HepG2 (cell line): ENCODE results near the gene GAREM1. TPM values are rescaled to one million over a fixed set of nuclear protein-coding genes. Genes with fewer than 3 reads are reported as not detected.

Source experiments
- ATAC-seq: fragments of 200-7000 bp; cut with Tn5 transposase; 3 replicates; pipeline ENCODE4 v1.9.1; 2020; ENCODE audit warnings: mild to moderate bottlenecking, moderate library complexity
- BruUV-seq: library from RNA; stranded (reverse); fragments of 400-500 nt; replicated peaks from 2 replicates; lab custom pipeline; 2021; lab: Mats Ljungman, UMichigan
- CTCF ChIA-PET: fragments of 300-600 bp; formaldehyde crosslinking; extraction: SDS; loops from one replicate; lab custom pipeline; 2021; ENCODE audit warnings: low total read pairs, inconsistent platforms, low intra/inter-chr PET ratio; lab: Yijun Ruan, JAX
- POLR2A ChIA-PET: fragments of 350-600 bp; sonication (Branson Sonifier 250); formaldehyde crosslinking; loops from one replicate; lab custom pipeline; 2020; ENCODE audit warnings: antibody characterized with exemption, inconsistent platforms; lab: Yijun Ruan, JAX
- DNase-seq: peaks from one replicate; pipeline ENCODE4 v3.0.0-alpha.2; 2015; ENCODE audit warnings: low spot score
- FAIRE-seq: peaks from 3 replicates; lab custom pipeline; 2011; peaks lifted over from hg19 to GRCh38; lab: Jason Lieb, UNC
- H2AFZ ChIP-seq: one replicate; pipeline ENCODE4 v1.6.1; 2011; ENCODE audit warnings: low read length, inconsistent platforms
- H3K27ac ChIP-seq: fragments of 300-600 bp; 3 replicates; pipeline ENCODE4 v1.8.0; 2011; ENCODE audit warnings: mixed run types, mild to moderate bottlenecking, mixed read lengths, low read length, inconsistent platforms; ENCODE audit not compliant: insufficient read depth; ENCODE audit errors: extremely low read length
- H3K27me3 ChIP-seq, 2 experiments: fragments of 200-600 bp in 1 of 2; 2 replicates in 1 of 2; 3 replicates in 1 of 2; pipeline versions ENCODE4 v1.6.0 to v1.8.0; 2011; ENCODE audit warnings: low read length in 2 of 2, mild to moderate bottlenecking in 2 of 2, moderate library complexity in 2 of 2, inconsistent platforms in 1 of 2; ENCODE audit not compliant: insufficient read depth in 2 of 2, control insufficient read depth in 1 of 2
- H3K36me3 ChIP-seq, 2 experiments: fragments of 200-600 bp in 1 of 2; replicated peaks in 1 of 2; 2 replicates in 1 of 2; 3 replicates in 1 of 2; pipeline versions ENCODE4 v1.5.1 to v1.8.0; 2011; ENCODE audit warnings: low read length in 2 of 2, inconsistent platforms in 1 of 2; ENCODE audit not compliant: insufficient read depth in 2 of 2, control insufficient read depth in 1 of 2
- H3K4me1 ChIP-seq: 2 replicates; pipeline ENCODE4 v1.5.1; 2012; ENCODE audit warnings: low read length, inconsistent platforms; ENCODE audit not compliant: insufficient read depth
- H3K4me2 ChIP-seq: 2 replicates; pipeline ENCODE4 v1.6.0; 2011; ENCODE audit warnings: low read depth, low read length, inconsistent platforms
- H3K4me3 ChIP-seq, 3 experiments: fragments of 200-600 bp in 1 of 3; sonication (generic), shearing (Covaris generic) in 1 of 3; replicated peaks in 1 of 3; 2 replicates each; pipeline ENCODE4 v1.5.1; 2011 to 2016; ENCODE audit warnings: low read length in 3 of 3, inconsistent platforms in 2 of 3, low read depth in 2 of 3, mild to moderate bottlenecking in 2 of 3, control low read depth in 1 of 3, mixed read lengths in 1 of 3; ENCODE audit not compliant: insufficient read depth in 1 of 3
- H3K79me2 ChIP-seq: one replicate; pipeline ENCODE4 v1.6.1; 2011; ENCODE audit warnings: low read length, inconsistent platforms; ENCODE audit not compliant: insufficient read depth
- H3K9ac ChIP-seq: 2 replicates; pipeline ENCODE4 v1.6.0; 2011; ENCODE audit warnings: mild to moderate bottlenecking, low read depth, low read length, inconsistent platforms; ENCODE audit not compliant: insufficient read depth
- H3K9me3 ChIP-seq: 2 replicates; pipeline ENCODE4 v1.5.1; 2012; ENCODE audit warnings: mild to moderate bottlenecking, low read length
- H4K20me1 ChIP-seq: 2 replicates; pipeline ENCODE4 v1.6.0; 2011; ENCODE audit warnings: inconsistent platforms, mild to moderate bottlenecking, low read length, moderate library complexity; ENCODE audit not compliant: insufficient read depth
- CAMTA2 ChIP-seq: sonication (generic); formaldehyde crosslinking; IDR thresholded peaks from 2 replicates; pipeline ENCODE4 v1.4.0; 2020; ENCODE audit warnings: mild to moderate bottlenecking, missing genetic modification reagents, borderline replicate concordance
- GRHL1 ChIP-seq: sonication (generic); formaldehyde crosslinking; conservative IDR thresholded peaks from 2 replicates; pipeline ENCODE4 v1.8.0; 2022; ENCODE audit warnings: missing genetic modification reagents
- HNRNPH1 ChIP-seq: fragments of 200-400 bp; formaldehyde crosslinking; optimal IDR thresholded peaks from 2 replicates; pipeline ENCODE3; 2017; ENCODE audit warnings: mild to moderate bottlenecking, low read depth, low read length
- IKZF1 ChIP-seq: fragments of 450-650 bp; IDR thresholded peaks from 2 replicates; pipeline ENCODE4 v1.7.1; 2016
- NONO ChIP-seq, 2 experiments: fragments of 450-650 bp in 1 of 2; sonication (generic) in 1 of 2; formaldehyde crosslinking in 1 of 2; IDR thresholded peaks in 1 of 2; conservative IDR thresholded peaks in 1 of 2; 2 replicates each; pipeline versions ENCODE4 v1.6.1 to v1.8.0; 2017 to 2022; ENCODE audit warnings: mild to moderate bottlenecking in 1 of 2, missing genetic modification reagents in 1 of 2, moderate library complexity in 1 of 2
- SATB2 ChIP-seq: sonication (generic); formaldehyde crosslinking; IDR thresholded peaks from 2 replicates; pipeline ENCODE4 v1.5.0; 2020; ENCODE audit warnings: missing genetic modification reagents
- SYNCRIP ChIP-seq: fragments of 200-400 bp; formaldehyde crosslinking; IDR thresholded peaks from 2 replicates; pipeline ENCODE4 v1.6.1; 2018; ENCODE audit warnings: mild to moderate bottlenecking, low read depth, low read length; ENCODE audit not compliant: insufficient read depth
- TFDP1 ChIP-seq: IDR thresholded peaks from 2 replicates; pipeline ENCODE4 v1.6.1; 2016; ENCODE audit warnings: missing compliant biosample characterization, missing genetic modification reagents, borderline replicate concordance
- THRA ChIP-seq: sonication (generic); formaldehyde crosslinking; IDR thresholded peaks from 2 replicates; pipeline ENCODE4 v1.4.0; 2020; ENCODE audit warnings: missing genetic modification reagents, borderline replicate concordance
- ZBTB10 ChIP-seq: sonication (generic); formaldehyde crosslinking; IDR thresholded peaks from 2 replicates; pipeline ENCODE4 v1.4.0; 2020; ENCODE audit warnings: missing genetic modification reagents, borderline replicate concordance
- ZNF205 ChIP-seq: IDR thresholded peaks from 2 replicates; pipeline ENCODE4 v1.6.1; 2018; ENCODE audit warnings: missing biosample characterization, missing genetic modification reagents
- ZNF253 ChIP-seq: sonication (generic); formaldehyde crosslinking; IDR thresholded peaks from 2 replicates; pipeline ENCODE4 v1.8.0; 2022; ENCODE audit warnings: mild to moderate bottlenecking, missing genetic modification reagents, borderline replicate concordance
- ZNF605 ChIP-seq: sonication (generic); formaldehyde crosslinking; IDR thresholded peaks from 2 replicates; pipeline ENCODE4 v1.8.0; 2022; ENCODE audit warnings: mild to moderate bottlenecking, missing genetic modification reagents
- ZNF691 ChIP-seq: sonication (generic); formaldehyde crosslinking; IDR thresholded peaks from 2 replicates; pipeline ENCODE4 v1.4.0; 2020; ENCODE audit warnings: missing genetic modification reagents, low read depth, mild to moderate bottlenecking, borderline replicate concordance
- ZNF777 ChIP-seq: sonication (generic); formaldehyde crosslinking; IDR thresholded peaks from 2 replicates; pipeline ENCODE4 v1.4.0; 2020; ENCODE audit warnings: missing genetic modification reagents
- WGBS: methylation state at CpG from one replicate; pipeline ENCODE4 v1.1.6; 2017; ENCODE audit warnings: low lambda C conversion rate; 5-methylcytosine and 5-hydroxymethylcytosine counted together
- in situ Hi-C: cut with HindIII; loops from 2 replicates; pipeline ENCODE4 v1.10.0; 2017; ENCODE audit warnings: low pct_unique_long_range_greater_than_20kb; ENCODE audit not compliant: extremely low pct_ligation_motif_present
- intact Hi-C: fragments of 100-400 bp; cut with micrococcal nuclease; formaldehyde crosslinking; loops from one replicate; pipeline ENCODE4 v1.10.0; 2022; ENCODE audit not compliant: unreplicated experiment
- polyA plus RNA-seq, 8 experiments: library from polyadenylated mRNA; depleted of rRNA in 3 of 8; stranded (reverse) in 7 of 8; unstranded in 1 of 8; fragments of >200 nt; fragmentation: Illumina TruSeq in 4 of 8; extraction: Trizol in 4 of 8; gene quantifications; 2 replicates each; pipeline versions ENCODE4 v1.2.1 to v1.2.3, GENCODE V29; 2011 to 2016; ENCODE audit warnings: low read depth in 4 of 8, missing spikeins in 1 of 8, mixed read lengths in 1 of 8; ENCODE audit not compliant: insufficient read depth in 1 of 8
- total RNA-seq, 5 experiments: library from RNA; depleted of rRNA; stranded (reverse); fragments of >200 nt; fragmentation: Illumina TruSeq; extraction: Trizol; gene quantifications; 2 replicates each; pipeline ENCODE4 v1.2.3, GENCODE V29; 2016; ENCODE audit warnings: low read depth in 1 of 5

The GAREM1 gene
- total and polyA plus RNA-seq, 2 of the 13 experiments (the other 11 are each of a cell fraction or from before 2014, with no cell fraction given) = 2.5 to 2.9 TPM

GRCh38 chr18:32441533-32441932, 29.1 kb downstream of the GAREM1 start (continued):
- no peak for TF ChIP-seq ZNF777
- no peak for TF ChIP-seq SATB2 (CRISPR knock-in tag)
- TF ChIP-seq ZNF253 = no peak
- no peak for TF ChIP-seq GRHL1 (CRISPR knock-in tag)

GRCh38 chr18:32440518-32440917, 30.2 kb downstream of the GAREM1 start:
- DNase-seq (no peak), ATAC-seq (no peak), FAIRE-seq (no peak)
- H2AFZ ChIP-seq = no peak overlapping the region
- no peak overlapping the region for H3K4me3 ChIP-seq
- intact Hi-C loops = no loop called here
- H3K79me2 ChIP-seq = no peaks in the 10 kb centered on the region
- no peaks in the 10 kb centered on the region for H3K36me3 ChIP-seq
- no peaks in the 10 kb centered on the region for H3K9me3 ChIP-seq
- H3K27me3 ChIP-seq = no peaks in the 10 kb centered on the region
- peaks cover 8% of the 10 kb centered on the region for H3K4me1 ChIP-seq
- in situ Hi-C loops = no loop called here
- 0 out of 2 replicates have a peak, but pooled peaks cover 2% of the 10 kb centered on the region for H4K20me1 ChIP-seq
- WGBS = 93% methylated on average over 4 of the region's 4 CpGs
- H3K27ac ChIP-seq = no peak overlapping the region
- BruUV-seq = no TSS peak
- H3K4me2 ChIP-seq = no peak overlapping the region
- H3K9ac ChIP-seq = no peak overlapping the region
- ChIA-PET CTCF (interaction anchor here (1.1 to 1.4 kb wide), 2 partner anchors 108 to 151 kb away, joined by 3 to 5 read pairs; no protein-coding TSS in a partner anchor), POLR2A (no interaction called here)
- TF ChIP-seq HNRNPH1 (no peak), TFDP1 (CRISPR knock-in tag) (no peak), NONO (IDR thresholded peaks at IDR 0.05) (no peak), NONO (CRISPR knock-in tag; conservative IDR thresholded peaks at IDR 0.05) (no peak), THRA (CRISPR knock-in tag) (no peak), ZBTB10 (CRISPR knock-in tag) (no peak), IKZF1 (no peak), ZNF605 (CRISPR knock-in tag) (no peak), CAMTA2 (no peak), SATB2 (CRISPR knock-in tag) (no peak), SYNCRIP (no peak), ZNF205 (CRISPR knock-in tag) (no peak), ZNF691 (CRISPR knock-in tag) (no peak)
